ENCODE results near the gene TSKU.

GRCh38 chr11:76742902-76743301, 40.3 kb upstream of the TSKU start:
- no peak for TF ChIP-seq RAD21 (IDR thresholded peaks at IDR 0.05; ENCODE audit: low read depth)
- TF ChIP-seq REST (IDR thresholded peaks at IDR 0.05; ENCODE audit: low read depth): no peak
- no peak for TF ChIP-seq TAF1 (IDR thresholded peaks at IDR 0.05; ENCODE audit: low read depth)
